NCI-H2107 (cell line): ENCODE measurements around the gene DPPA5.
"Not testable (repeated sequence)": the region's sequence is repeated elsewhere in the genome, so short reads cannot be mapped to it uniquely, and the experiment has no call there.

ENCODE experiments used
- DNase-seq: peaks from one replicate; lab custom pipeline; 2025; lab: John Stamatoyannopoulos, UW

The DPPA5 gene, protein sequence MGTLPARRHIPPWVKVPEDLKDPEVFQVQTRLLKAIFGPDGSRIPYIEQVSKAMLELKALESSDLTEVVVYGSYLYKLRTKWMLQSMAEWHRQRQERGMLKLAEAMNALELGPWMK

DNA sequence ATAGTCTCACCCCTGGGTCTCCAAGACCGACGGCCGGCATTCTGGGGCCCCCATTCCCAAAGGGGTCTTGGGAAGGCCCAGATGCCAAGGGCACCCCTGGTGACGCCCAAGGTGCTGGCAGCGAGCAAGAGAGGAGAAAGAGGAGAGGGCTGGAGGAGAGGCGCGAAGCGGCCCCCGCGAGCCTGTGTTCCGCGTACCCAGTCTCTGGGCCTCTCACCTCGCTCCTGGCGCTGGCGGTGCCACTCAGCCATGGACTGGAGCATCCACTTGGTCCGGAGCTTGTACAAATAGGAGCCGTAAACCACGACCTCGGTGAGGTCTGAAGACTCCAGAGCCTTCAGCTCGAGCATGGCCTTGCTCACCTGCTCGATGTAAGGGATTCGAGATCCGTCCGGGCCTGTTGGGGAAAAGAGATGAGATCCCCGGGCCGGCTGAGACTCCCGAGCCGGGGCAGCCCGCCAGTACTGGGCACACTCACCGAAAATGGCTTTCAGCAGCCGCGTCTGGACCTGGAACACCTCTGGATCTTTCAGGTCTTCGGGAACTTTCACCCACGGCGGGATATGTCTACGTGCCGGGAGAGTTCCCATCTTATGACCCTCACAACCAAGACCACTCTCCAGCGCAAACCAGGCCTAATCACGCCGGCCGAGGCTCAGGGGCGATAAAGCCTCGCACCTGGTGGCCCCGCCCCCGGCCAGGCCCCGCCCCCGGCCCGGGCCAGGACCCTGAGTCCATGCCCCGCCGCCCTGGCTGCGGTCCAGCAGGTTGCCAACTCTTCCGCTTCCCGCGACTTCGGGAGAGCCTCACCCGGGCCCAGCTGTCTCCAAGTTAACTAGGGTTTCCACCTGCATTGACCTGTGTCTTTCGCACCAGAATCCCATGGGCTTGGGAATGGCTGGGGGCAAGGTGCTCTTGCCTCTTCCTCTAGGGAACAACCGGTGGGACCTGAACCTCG lies at the start of gene DPPA5:
TSS of gene DPPA5 (minus strand) at position 641 of the 958 bp plus-strand sequence. CDS start at position 590, 51 bp downstream.
- no peak for DNase-seq

GRCh38 chr6:73400656-73401055 lies 46.6 kb upstream of the DPPA5 start:
- no peak for DNase-seq

DNA sequence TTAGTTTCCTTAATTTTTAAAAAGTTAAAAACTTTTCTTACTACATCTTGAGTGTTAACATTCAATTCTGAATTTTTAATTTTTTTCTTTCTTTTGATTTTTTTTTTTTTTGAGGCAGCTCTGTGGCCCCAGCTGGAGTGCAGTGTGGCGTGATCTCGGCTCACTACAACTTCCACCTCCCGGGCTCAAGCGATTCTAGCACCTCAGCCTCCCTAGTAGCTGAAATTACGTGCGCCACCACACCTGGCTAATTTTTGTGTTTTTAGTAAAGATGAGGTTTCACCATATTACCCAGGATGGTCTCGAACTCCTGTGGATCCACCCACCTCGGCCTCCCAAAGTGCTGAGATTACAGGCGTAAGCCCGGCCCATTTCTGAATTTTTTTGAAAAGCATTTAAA lies 41.8 kb upstream of the DPPA5 start:
- DNase-seq, result no peak

DNA sequence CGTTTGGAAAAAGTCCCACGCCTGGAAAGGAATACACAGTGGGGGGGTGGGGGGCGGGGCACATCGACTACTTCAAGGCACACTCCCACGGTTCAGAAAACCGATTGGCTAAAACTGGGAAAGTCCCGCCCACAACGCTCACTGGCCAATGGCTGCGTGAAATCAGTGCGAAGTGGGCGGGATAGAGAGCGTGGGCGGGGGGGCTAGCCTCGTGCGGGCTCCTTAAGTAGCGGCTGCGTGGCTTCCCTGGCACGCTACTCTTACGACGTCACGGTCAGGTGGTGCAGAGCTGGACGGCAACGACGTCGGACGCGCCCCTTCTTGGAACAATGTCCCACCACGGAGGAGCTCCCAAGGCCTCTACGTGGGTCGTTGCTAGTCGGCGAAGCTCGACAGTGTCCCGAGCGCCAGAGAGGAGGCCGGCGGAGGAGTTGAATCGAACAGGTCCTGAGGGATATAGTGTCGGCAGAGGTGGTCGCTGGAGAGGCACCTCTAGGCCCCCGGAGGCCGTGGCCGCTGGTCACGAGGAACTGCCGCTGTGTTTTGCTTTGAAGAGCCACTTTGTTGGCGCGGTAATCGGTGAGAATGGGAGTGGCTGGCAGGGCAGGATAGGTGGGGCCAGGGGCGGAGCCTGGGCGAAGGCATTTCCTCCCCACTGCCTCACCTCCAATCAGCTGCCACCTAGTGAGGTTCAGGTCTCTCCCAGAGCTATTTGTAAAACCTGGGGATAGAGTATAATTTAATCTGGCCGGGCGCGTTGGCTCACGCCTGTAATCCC lies 40.7 kb upstream of the DPPA5 start, which contains the start of gene DDX43:
TSS of gene DDX43 (plus strand) at position 252 of the 778 bp plus-strand sequence. CDS start at position 330, 78 bp downstream.
- DNase-seq, result no peak

GRCh38 chr6:73393278-73393677 lies 39.2 kb upstream of the DPPA5 start:
- DNase-seq, result no peak

- DNase-seq, result not testable (repeated sequence)
Measured at GRCh38 chr6:73392188-73392587, 38.1 kb upstream of the DPPA5 start.

DNA sequence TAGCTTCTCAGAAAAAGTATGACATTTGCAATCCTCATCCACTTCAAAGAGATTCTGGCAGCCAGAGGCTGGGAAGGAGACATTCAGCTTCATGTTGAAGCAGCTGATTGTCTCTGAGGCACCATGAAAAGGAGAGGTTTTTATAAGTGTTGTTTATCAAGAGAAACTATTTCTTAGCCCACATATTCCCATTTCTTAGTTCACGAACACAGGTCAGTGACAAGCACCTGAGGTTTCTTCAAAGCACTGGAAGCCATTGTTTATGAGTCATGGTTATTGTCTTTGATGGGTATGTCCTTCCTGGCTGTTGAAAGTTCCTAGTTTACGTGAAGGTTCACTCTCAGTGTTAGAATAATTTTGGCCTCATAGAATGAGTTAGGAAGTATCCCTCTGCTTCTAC lies 37.6 kb upstream of the DPPA5 start:
- no peak for DNase-seq

DNA sequence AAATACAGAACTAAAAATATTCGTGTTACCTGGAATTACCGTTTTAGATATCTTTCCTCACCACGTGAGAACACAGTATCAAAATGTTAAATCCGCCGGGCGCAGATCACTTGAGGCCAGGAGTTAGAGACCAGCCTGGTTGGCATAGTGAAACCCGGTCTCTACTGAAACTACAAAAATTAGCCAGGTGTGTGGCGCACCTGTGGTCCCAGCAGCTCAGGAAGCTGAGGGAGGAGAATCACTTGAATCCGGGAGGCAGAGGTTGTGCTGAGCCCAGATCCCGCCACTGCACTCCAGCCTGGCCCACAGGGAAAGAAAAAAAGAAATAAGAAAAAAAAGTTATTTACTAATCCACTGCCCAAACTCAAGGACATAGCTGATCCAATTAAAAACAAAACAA lies 35.8 kb upstream of the DPPA5 start:
- DNase-seq, result no peak

- DNase-seq, result peak; percentile 10
Measured at GRCh38 chr6:73388800-73389512, 34.9 kb upstream of the DPPA5 start.

- no peak for DNase-seq
Measured at GRCh38 chr6:73388433-73388799, 34.3 kb upstream of the DPPA5 start.

DNA sequence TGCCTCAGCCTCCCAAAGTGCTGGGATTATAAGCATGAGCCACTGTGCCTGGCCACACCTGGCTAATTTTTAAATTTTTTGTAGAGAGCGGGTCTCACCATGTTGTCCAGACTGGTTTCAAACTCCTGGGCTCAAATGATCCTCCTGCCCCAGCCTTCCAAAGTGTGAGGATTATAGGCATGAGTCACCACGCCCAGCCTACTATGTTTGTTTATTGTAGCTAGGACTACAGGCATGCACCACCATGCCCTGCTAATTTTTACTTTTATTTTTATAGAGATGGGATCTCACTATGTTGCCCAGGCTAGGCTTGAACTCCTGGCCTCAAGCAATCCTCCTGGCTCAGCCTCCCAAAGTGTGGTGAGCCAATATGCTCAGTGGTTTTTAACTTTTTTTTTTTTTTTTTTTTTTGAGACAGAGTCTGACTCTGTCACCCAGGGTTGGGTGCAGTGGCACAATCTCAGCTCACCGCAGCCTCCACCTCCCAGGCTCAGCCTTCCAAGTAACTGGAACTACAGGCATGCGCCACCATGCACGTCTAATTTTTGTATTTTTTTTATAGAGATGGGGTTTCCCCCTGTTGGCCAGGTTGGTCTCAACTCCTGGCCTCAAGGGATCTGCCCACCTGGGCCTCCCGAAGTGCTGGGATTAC lies 28.5 kb upstream of the DPPA5 start:
- no peak for DNase-seq

DNA sequence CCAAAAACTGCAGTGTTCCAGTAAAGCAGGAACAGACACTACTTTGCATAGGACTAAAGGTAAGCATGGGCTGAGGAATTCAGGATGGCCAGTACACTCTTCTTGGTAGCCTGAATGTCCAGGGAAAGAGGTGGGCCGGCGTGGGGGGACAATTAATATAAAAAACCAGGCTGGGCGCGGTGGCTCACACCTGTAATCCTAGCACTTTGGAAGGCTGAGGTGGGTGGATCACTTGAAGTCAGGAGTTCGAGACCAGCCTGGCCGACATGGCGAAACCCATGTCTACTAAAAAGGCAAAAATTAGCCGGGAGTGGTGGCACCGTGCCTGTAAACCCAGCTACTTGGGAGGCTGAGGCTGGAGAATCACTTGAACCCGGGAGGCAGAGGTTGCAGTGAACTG lies 27.5 kb upstream of the DPPA5 start:
- DNase-seq, result not testable (repeated sequence)

- no peak for DNase-seq
Measured at GRCh38 chr6:73377225-73377624, 23.1 kb upstream of the DPPA5 start.

DNA sequence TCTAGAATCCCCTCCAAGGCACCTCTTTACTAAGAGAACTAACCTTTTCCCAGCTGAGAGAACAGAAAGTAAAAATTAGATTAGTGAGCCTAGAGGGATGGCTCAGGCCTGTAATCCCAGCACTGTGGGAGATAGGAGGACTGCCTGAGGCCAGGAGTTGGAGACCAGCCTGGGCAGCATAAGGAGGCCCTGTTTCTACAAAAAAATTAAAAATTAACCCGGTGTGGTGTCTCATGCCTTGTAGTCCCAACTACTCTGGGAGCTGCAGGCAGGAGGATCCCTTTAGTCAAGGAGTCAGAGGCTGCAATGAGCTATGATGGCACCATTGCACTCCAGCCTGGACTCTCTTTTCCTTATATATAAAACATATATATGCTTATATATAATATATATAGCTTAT lies 21.1 kb upstream of the DPPA5 start:
- DNase-seq, result no peak

GRCh38 chr6:73372516-73372915 lies 18.4 kb upstream of the DPPA5 start:
- DNase-seq, result no peak

DNA sequence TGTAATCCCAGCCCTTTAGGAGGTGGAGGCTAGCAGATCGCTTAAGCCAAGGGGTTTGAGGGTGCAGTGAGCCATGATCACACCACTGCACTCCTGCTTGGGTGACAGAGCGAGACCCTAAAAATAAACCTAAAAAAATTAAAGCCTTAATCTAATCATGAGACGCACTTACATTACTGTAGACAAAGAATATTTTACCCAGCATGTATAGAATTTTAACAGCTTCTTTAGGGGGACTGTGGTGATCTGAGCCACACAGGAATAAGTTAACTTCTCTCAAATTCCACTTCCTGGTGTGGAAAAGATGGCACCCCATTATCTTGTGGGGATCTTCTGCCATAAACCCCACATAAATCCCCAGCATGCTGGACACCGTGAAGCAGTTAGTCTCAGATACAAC lies 17.9 kb upstream of the DPPA5 start:
- DNase-seq, result no peak

- no peak for DNase-seq
Measured at GRCh38 chr6:73369563-73369962, 15.5 kb upstream of the DPPA5 start, which contains the start of gene OOEP. OOEP (minus strand) TSS chr6:73369897; CDS start chr6:73369792, 105 bp downstream.

GRCh38 chr6:73369157-73369556 lies 15.1 kb upstream of the DPPA5 start:
- DNase-seq, result no peak

DNA sequence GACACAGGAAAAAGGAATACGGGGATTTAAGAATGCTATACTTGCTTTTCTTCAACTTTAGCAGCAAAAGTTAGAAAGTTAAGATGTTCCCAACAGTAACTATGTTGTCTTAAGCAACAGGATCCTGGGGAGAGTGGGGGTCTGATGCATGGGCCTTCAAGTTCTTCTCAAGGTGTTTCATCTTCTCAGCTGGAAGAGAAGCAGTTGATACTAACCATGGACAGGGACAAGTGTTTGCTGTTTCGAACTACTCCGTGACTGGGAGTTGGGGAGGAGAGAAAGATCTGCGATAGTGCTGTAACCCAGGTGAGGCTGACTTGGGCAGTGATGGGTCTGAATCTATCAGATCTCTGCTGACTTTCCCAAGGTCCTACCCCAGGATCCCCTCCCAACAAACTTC lies 14.6 kb upstream of the DPPA5 start:
- no peak for DNase-seq

DNA sequence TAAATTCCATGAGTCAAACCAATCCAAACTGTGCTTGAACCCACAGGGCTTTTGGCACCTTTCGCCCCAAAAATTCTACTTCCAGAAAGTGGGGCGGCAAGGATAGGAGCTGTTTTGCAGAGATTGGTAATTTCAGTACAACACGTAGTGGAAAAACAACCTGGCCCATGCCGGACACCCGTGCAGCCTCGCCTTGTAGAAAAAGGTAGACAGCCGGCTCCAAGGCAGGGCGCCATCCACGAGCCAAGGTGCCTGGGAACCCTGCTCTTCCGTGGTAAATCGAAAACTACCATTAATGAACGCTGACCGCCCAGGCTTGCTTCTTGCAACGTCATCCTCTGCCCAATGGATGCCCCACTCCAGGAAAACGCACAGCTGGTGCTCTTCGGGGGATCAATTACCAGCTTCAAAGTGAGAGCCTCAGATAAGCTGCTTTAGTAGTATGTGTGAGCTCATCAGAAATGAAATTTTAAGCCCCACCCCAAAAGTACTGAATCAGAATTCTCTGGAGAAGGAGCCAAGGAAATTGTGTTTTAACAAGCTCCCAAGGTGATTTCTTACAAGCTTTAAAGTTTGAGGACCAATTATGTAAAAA lies 13.8 kb upstream of the DPPA5 start:
- DNase-seq, result no peak

- no peak for DNase-seq
Measured at GRCh38 chr6:73364549-73364948, 10.5 kb upstream of the DPPA5 start.
